Astrocyte (in vitro differentiated cells and primary cell): ENCODE results near the gene CYBC1.
"Not testable (repeated sequence)": the region's sequence is repeated elsewhere in the genome, so short reads cannot be mapped to it uniquely, and the experiment has no call there.

Source experiments
- EZH2 ChIP-seq: IDR thresholded peaks from 2 replicates; pipeline ENCODE4 v1.6.1; 2012; ENCODE audit warnings: mild to moderate bottlenecking, low read length, inconsistent platforms; ENCODE audit not compliant: insufficient read depth
- TF ChIP-seq, protein P1 (sequence below): IDR thresholded peaks from 2 replicates; pipeline ENCODE4 v1.5.1; 2011; ENCODE audit warnings: low read depth, mild to moderate bottlenecking, inconsistent platforms, low read length, moderate library complexity; ENCODE audit not compliant: insufficient read depth

DNA sequence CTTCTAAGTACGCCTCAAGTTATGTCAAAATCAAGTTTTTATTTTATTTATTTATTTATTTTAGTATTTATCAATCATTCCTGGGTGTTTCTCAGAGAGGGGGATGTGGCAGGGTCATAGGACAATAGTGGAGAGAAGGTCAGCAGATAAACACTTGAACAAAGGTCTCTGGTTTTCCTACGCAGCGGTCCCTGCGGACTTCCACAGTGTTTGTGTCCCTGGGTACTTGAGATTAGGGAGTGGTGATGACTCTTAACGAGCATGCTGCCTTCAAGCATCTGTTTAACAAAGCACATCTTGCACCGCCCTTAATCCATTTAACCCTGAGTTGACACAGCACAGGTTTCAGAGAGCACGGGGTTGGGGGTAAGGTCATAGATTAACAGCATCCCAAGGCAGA lies 2.6 kb upstream of the CYBC1 start:
- TF ChIP-seq, protein P1, sequence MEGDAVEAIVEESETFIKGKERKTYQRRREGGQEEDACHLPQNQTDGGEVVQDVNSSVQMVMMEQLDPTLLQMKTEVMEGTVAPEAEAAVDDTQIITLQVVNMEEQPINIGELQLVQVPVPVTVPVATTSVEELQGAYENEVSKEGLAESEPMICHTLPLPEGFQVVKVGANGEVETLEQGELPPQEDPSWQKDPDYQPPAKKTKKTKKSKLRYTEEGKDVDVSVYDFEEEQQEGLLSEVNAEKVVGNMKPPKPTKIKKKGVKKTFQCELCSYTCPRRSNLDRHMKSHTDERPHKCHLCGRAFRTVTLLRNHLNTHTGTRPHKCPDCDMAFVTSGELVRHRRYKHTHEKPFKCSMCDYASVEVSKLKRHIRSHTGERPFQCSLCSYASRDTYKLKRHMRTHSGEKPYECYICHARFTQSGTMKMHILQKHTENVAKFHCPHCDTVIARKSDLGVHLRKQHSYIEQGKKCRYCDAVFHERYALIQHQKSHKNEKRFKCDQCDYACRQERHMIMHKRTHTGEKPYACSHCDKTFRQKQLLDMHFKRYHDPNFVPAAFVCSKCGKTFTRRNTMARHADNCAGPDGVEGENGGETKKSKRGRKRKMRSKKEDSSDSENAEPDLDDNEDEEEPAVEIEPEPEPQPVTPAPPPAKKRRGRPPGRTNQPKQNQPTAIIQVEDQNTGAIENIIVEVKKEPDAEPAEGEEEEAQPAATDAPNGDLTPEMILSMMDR, result not testable (repeated sequence)
- TF ChIP-seq EZH2, result not testable (repeated sequence)
